ENCODE data around the gene PRDM16.

DNA sequence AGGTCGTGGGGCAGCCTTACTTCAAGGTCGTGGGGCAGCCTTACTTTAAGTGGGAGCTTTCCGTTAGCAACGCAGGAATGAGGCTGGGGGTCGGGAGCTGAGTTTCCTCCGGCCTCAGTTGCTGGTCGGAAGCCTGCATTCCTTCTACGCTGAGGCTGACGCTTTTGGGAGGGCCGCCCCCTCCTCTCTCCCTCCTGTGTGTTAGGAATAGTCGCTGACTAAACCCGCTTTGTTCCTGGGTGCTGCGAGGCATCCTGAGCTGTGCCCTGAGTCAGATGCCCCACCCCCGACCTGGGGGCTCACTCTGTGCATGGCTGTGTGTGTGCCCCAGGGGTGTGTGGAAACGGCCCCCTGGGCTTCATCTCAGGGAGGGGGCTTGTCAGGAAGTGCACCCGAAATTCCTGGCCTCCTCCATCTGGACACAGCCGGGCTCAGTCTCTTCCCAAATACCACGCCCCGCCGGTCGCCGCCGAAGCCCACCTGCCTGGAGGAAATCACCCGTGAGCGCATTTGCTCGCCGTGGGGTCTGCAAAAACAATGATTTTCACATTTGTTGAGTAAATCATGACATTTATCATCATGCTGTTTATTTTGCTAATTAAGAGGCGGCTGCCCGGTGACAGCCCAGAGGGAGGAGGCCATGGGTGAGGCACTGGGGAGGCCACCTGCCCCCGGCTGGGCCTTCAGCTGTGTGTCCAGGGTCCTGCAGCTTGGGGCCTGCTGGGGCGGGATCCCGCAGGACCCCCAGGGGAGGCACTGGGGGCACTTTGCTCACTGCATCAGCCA lies 121.4 kb downstream of the PRDM16 start:
- no peak for TF ChIP-seq ZEB2 (tag by site-specific recombination; IDR thresholded peaks at IDR 0.05)
- TF ChIP-seq ZNF398 (tag by site-specific recombination; IDR thresholded peaks at IDR 0.05), result no peak
- no peak for TF ChIP-seq ZNF585B (tag by site-specific recombination; IDR thresholded peaks at IDR 0.05)
- no peak for TF ChIP-seq ZNF433 (tag by site-specific recombination; IDR thresholded peaks at IDR 0.05; ENCODE audit: low read depth)
- no peak for TF ChIP-seq ZSCAN5A (tag by site-specific recombination; IDR thresholded peaks at IDR 0.05)
- TF ChIP-seq, protein P1, sequence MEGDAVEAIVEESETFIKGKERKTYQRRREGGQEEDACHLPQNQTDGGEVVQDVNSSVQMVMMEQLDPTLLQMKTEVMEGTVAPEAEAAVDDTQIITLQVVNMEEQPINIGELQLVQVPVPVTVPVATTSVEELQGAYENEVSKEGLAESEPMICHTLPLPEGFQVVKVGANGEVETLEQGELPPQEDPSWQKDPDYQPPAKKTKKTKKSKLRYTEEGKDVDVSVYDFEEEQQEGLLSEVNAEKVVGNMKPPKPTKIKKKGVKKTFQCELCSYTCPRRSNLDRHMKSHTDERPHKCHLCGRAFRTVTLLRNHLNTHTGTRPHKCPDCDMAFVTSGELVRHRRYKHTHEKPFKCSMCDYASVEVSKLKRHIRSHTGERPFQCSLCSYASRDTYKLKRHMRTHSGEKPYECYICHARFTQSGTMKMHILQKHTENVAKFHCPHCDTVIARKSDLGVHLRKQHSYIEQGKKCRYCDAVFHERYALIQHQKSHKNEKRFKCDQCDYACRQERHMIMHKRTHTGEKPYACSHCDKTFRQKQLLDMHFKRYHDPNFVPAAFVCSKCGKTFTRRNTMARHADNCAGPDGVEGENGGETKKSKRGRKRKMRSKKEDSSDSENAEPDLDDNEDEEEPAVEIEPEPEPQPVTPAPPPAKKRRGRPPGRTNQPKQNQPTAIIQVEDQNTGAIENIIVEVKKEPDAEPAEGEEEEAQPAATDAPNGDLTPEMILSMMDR (tag by site-specific recombination; IDR thresholded peaks at IDR 0.05), result no peak
- TF ChIP-seq, protein P2, sequence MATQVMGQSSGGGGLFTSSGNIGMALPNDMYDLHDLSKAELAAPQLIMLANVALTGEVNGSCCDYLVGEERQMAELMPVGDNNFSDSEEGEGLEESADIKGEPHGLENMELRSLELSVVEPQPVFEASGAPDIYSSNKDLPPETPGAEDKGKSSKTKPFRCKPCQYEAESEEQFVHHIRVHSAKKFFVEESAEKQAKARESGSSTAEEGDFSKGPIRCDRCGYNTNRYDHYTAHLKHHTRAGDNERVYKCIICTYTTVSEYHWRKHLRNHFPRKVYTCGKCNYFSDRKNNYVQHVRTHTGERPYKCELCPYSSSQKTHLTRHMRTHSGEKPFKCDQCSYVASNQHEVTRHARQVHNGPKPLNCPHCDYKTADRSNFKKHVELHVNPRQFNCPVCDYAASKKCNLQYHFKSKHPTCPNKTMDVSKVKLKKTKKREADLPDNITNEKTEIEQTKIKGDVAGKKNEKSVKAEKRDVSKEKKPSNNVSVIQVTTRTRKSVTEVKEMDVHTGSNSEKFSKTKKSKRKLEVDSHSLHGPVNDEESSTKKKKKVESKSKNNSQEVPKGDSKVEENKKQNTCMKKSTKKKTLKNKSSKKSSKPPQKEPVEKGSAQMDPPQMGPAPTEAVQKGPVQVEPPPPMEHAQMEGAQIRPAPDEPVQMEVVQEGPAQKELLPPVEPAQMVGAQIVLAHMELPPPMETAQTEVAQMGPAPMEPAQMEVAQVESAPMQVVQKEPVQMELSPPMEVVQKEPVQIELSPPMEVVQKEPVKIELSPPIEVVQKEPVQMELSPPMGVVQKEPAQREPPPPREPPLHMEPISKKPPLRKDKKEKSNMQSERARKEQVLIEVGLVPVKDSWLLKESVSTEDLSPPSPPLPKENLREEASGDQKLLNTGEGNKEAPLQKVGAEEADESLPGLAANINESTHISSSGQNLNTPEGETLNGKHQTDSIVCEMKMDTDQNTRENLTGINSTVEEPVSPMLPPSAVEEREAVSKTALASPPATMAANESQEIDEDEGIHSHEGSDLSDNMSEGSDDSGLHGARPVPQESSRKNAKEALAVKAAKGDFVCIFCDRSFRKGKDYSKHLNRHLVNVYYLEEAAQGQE (tag by site-specific recombination; IDR thresholded peaks at IDR 0.05), result no peak
- TF ChIP-seq HOXA7 (CRISPR knock-in tag; IDR thresholded peaks at IDR 0.05; ENCODE audit: borderline replicate concordance), result no peak
